HFFc6 (cell line): Measurements from ENCODE around the gene SLC5A3. TPM values are rescaled to one million over a fixed set of nuclear protein-coding genes. Genes with fewer than 3 reads are reported as not detected.

Source experiments
- DNase-seq: peaks from one replicate; pipeline ENCODE4 v3.0.0-alpha.2; 2018
- H3K27ac Mint-ChIP-seq: 2 replicates; pipeline ENCODE4 v1.8.0; 2020; ENCODE audit warnings: mild to moderate bottlenecking, mixed read lengths
- H3K27me3 Mint-ChIP-seq: 2 replicates; pipeline ENCODE4 v1.8.0; 2021; ENCODE audit warnings: mild to moderate bottlenecking, moderate library complexity, mixed read lengths; ENCODE audit not compliant: insufficient read depth
- H3K36me3 Mint-ChIP-seq: 2 replicates; pipeline ENCODE4 v1.8.0; 2021; ENCODE audit warnings: low read depth, mixed read lengths
- H3K4me1 Mint-ChIP-seq: 2 replicates; pipeline ENCODE4 v1.8.0; 2020; ENCODE audit warnings: low read depth, mixed read lengths
- H3K4me3 Mint-ChIP-seq: 2 replicates; pipeline ENCODE4 v1.8.0; 2020; ENCODE audit warnings: mild to moderate bottlenecking, moderate library complexity, mixed read lengths
- H3K9me3 Mint-ChIP-seq: 2 replicates; pipeline ENCODE4 v1.8.0; 2020; ENCODE audit warnings: mild to moderate bottlenecking, mixed read lengths
- long read RNA-seq: library from polyadenylated mRNA; unstranded; transcript quantifications from one replicate; pipeline ENCODE4 v2.0.0, GENCODE V29; 2019
- total RNA-seq, 6 experiments: library from RNA; stranded (reverse); fragmentation: NEBNext Ultra II Directional; extraction: Animal tissue kit (Norgen Biotek cat#: 25700); gene quantifications; 2 replicates in 1 of 6; 3 replicates in 5 of 6; pipeline ENCODE4 v1.2.3, GENCODE V29; 2021
- TF ChIP-seq, protein P1 (sequence below): fragments of 200-600 bp; sonication (generic); IDR thresholded peaks from 2 replicates; pipeline ENCODE4 v1.5.0; 2021; ENCODE audit warnings: antibody characterized with exemption, mild to moderate bottlenecking

Gene SLC5A3
- total RNA-seq, result 10 to 100 TPM in 2 of 6 experiments, 1 to 10 TPM in 4; 7.3 to 21.1 (median 8.8) TPM
- long read RNA-seq, full-length matches to known transcripts, result 5 of 7 reads
- long read RNA-seq, partial matches to known transcripts, result 0 of 7 reads
- long read RNA-seq, other reads (novel, unspliced or antisense), result 2 of 7 reads

DNA sequence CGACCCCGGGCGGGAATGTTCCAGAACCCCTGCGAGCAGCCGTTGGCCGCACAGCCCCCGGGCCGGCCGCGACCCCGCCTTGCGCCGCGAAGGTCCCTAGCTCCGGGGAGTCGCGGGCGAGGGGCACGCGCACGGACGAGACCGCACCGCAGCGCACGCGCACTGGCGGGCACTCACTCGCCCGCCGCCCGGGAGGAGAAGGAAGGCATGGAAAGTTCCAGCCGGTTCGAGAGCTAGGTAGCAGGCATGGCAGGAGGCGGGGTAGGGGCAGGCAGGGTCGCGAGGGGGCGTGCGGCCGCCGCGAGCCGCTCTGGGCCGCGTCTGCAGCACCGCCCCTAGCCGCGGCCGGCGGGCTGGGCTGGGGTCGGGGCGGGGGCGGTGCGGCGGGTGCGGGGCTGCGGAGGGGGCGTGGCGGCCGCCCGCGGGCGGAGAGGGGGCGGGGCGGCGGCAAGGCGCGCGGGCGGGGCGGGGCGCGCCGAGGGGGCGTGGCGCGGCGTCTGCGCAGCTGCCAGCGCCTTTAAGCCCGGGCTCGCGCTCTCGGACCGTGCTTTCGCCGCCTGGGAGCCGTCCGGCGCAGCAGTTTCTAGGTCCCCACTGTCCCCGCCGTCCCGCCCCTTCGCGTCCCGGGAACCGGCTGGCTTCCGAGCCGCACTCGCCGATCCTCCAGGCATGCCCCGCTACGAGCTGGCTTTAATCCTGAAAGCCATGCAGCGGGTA is at the start of gene SLC5A3, which contains the start of gene MRPS6:
SLC5A3 (plus strand) TSS at position 547 of the 717 bp plus-strand sequence. CDS start 21,621 bp downstream, outside the sequence.
MRPS6 (plus strand) TSS at position 547 of the 717 bp plus-strand sequence; CDS start at position 670, 123 bp downstream.
- H3K9me3 Mint-ChIP-seq, result no peaks in the 10 kb centered on the region
- peak within 1 kb of the TSS; percentile 81 for H3K27ac Mint-ChIP-seq
- TF ChIP-seq, protein P1, sequence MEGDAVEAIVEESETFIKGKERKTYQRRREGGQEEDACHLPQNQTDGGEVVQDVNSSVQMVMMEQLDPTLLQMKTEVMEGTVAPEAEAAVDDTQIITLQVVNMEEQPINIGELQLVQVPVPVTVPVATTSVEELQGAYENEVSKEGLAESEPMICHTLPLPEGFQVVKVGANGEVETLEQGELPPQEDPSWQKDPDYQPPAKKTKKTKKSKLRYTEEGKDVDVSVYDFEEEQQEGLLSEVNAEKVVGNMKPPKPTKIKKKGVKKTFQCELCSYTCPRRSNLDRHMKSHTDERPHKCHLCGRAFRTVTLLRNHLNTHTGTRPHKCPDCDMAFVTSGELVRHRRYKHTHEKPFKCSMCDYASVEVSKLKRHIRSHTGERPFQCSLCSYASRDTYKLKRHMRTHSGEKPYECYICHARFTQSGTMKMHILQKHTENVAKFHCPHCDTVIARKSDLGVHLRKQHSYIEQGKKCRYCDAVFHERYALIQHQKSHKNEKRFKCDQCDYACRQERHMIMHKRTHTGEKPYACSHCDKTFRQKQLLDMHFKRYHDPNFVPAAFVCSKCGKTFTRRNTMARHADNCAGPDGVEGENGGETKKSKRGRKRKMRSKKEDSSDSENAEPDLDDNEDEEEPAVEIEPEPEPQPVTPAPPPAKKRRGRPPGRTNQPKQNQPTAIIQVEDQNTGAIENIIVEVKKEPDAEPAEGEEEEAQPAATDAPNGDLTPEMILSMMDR, result no peak; the same call in 1 of the 2 replicates
- H3K4me3 Mint-ChIP-seq, result peak within 1 kb of the TSS; percentile 96
- H3K36me3 Mint-ChIP-seq, result peaks cover 32% of the 10 kb centered on the region
- peaks cover 46% of the 10 kb centered on the region for H3K4me1 Mint-ChIP-seq
- peak; percentile 81 for DNase-seq
- H3K27me3 Mint-ChIP-seq, result peaks cover 3% of the 10 kb centered on the region; the same call in 1 of the 2 replicates

DNA sequence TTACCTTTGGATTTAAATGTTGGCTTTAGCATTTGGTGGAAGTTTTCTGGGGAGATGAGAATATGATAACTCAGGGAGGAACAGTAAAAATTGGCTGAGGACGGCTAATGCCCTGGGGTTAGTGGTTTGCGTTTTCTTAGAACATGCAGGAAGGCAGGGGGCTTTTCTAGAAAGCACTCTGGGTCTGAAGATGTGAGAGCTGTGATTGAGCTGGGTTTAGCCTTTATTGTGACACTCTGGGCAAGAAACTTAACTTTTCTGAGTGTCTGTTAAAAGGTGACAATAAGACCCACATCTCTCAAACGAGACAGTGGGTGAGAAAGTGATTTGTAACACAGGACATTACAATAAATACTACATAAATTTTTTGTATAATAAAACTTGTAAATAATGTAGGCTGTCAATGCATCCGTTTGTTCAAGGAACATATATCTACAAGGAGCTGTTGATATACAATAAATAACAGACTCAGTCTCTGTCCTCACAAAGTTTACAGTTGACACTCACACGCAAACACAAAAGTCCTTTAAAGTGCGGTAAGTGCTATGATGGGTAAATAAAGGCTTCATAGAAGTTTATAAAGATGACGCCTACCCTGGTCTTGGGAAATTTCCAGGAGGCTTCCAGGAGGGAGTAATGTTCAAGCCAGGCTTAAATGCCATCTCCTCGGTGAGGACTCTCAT is 49.5 kb upstream of the SLC5A3 start:
- Mint-ChIP-seq H3K36me3 (no peaks in the 10 kb centered on the region), H3K9me3 (no peaks in the 10 kb centered on the region; the same call in 1 of the 2 replicates), H3K27me3 (no peaks in the 10 kb centered on the region), H3K4me3 (no peak overlapping the region), H3K4me1 (peaks cover 23% of the 10 kb centered on the region), H3K27ac (no peak overlapping the region)
- no peak for DNase-seq
- TF ChIP-seq, protein P1, result no peak

DNA sequence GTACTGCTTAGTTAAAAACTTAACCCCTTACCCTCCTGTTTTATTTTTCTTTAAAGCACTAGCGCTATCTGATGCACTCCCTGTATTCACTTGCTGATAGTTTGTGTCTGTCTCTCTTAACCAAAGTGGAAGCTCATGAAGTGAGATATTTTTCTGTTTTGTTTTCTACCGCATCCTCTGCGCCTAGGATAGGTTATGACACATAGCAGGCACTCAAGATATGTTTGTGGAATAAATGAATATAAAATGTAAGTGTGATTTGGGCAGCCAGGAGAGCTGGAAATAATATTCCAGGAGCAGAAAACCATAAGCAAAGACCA is 49.0 kb upstream of the SLC5A3 start:
- no peaks in the 10 kb centered on the region for H3K27me3 Mint-ChIP-seq
- no peak for DNase-seq
- H3K4me3 Mint-ChIP-seq, result no peak overlapping the region
- TF ChIP-seq, protein P1, result no peak
- H3K9me3 Mint-ChIP-seq, result no peaks in the 10 kb centered on the region; the same call in 1 of the 2 replicates
- no peak overlapping the region for H3K27ac Mint-ChIP-seq
- peaks cover 28% of the 10 kb centered on the region for H3K4me1 Mint-ChIP-seq
- no peaks in the 10 kb centered on the region for H3K36me3 Mint-ChIP-seq

DNA sequence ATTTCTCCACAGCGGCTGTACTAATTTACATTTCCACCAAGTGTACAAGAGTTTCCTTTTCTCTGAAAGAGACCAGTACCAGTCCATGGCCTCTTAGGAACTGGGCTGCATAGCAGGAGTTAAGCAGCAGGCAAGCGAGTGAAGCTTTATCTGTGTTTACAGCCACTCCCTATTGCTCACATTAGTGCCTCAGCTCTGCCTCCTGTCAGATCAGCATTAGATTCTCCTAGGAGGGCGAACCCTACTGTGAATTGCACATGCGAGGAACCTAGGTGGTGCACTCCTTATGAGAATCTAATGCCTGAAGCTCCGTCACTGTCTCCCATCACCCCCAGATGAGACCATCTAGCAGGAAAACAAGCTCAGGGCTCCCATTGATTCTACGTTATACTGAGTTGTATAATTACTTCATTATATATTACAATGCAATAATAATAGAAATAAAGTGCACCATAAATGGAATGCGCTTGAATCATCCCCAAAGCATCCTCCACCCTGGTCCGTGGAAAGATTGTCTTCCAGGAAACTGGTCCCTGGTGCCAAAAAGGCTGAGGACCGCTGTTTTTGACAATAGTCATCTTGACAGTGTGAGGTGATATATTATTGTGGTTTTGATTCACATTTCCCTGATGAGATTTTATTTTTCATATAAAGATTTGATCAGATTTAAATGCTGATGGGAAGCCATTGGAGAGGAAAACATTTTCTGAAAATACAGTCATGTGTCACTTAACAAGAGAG is 45.5 kb upstream of the SLC5A3 start:
- DNase-seq, result peak; percentile 55
- peaks cover 40% of the 10 kb centered on the region for H3K4me1 Mint-ChIP-seq
- peak overlapping the region; percentile 38; the same call in 1 of the 2 replicates for H3K4me3 Mint-ChIP-seq
- no peaks in the 10 kb centered on the region for H3K36me3 Mint-ChIP-seq
- TF ChIP-seq, protein P1, result no peak
- H3K27me3 Mint-ChIP-seq, result no peaks in the 10 kb centered on the region
- peak overlapping the region; percentile 73; the same call in 1 of the 2 replicates for H3K27ac Mint-ChIP-seq
- no peaks in the 10 kb centered on the region for H3K9me3 Mint-ChIP-seq
